Measurements from ENCODE around the gene NFATC1. TPM values are rescaled to one million over a fixed set of nuclear protein-coding genes. Genes with fewer than 3 reads are reported as not detected.
A peak's percentile ranks its signal among the peaks of the same experiment; 100 is the strongest.

The NFATC1 gene
- total RNA-seq, 1 donor from 2014 or later = 18.3 TPM

DNA sequence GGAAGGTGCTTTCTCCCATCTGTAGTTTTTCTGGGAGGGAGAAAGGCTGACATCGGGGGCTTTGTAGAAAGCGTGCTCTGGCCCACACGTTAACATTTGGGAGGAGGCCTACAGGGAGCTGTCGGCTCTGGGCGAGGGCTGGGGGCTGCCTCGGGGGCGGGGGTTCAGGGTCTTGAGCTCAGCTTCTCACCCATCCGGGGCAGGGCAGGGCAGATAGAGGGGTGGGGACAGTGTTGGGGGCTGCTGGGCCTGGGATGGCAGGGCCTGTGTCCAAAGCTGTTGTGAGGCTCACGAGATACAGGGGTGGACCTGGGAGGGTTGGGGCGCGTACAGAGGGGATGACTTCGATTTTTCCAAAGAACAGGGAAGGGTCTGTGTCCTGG, 27.0 kb downstream of the NFATC1 start:
- no peak overlapping the region for H3K27ac ChIP-seq (replicated peaks)
- no peaks in the 10 kb centered on the region for H3K9me3 ChIP-seq (replicated peaks)
- H3K27me3 ChIP-seq (ENCODE audit: low read depth) = no peaks in the 10 kb centered on the region
- no peak for DNase-seq
- TF ChIP-seq, protein P1, sequence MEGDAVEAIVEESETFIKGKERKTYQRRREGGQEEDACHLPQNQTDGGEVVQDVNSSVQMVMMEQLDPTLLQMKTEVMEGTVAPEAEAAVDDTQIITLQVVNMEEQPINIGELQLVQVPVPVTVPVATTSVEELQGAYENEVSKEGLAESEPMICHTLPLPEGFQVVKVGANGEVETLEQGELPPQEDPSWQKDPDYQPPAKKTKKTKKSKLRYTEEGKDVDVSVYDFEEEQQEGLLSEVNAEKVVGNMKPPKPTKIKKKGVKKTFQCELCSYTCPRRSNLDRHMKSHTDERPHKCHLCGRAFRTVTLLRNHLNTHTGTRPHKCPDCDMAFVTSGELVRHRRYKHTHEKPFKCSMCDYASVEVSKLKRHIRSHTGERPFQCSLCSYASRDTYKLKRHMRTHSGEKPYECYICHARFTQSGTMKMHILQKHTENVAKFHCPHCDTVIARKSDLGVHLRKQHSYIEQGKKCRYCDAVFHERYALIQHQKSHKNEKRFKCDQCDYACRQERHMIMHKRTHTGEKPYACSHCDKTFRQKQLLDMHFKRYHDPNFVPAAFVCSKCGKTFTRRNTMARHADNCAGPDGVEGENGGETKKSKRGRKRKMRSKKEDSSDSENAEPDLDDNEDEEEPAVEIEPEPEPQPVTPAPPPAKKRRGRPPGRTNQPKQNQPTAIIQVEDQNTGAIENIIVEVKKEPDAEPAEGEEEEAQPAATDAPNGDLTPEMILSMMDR (IDR thresholded peaks at IDR 0.05; ENCODE audit: borderline replicate concordance) = no peak
- H3K36me3 ChIP-seq = peaks cover 20% of the 10 kb centered on the region
- peaks cover 16% of the 10 kb centered on the region for H3K4me1 ChIP-seq
- H3K4me3 ChIP-seq = no peak overlapping the region
- intact Hi-C loops (cut with micrococcal nuclease) = no loop called here

- H3K27me3 ChIP-seq (ENCODE audit: low read depth) = no peaks in the 10 kb centered on the region
- H3K4me3 ChIP-seq = no peak overlapping the region
- TF ChIP-seq, protein P1 (IDR thresholded peaks at IDR 0.05; ENCODE audit: borderline replicate concordance) = no peak
- intact Hi-C loops (cut with micrococcal nuclease) = no loop called here
- no peaks in the 10 kb centered on the region for H3K9me3 ChIP-seq (replicated peaks)
- H3K36me3 ChIP-seq = peaks cover 20% of the 10 kb centered on the region
- H3K4me1 ChIP-seq = peaks cover 16% of the 10 kb centered on the region
- DNase-seq = no peak
- no peak overlapping the region for H3K27ac ChIP-seq (replicated peaks)
These were observed 27.7 kb downstream of the NFATC1 start for GRCh38 chr18:79423211-79424007.

DNA sequence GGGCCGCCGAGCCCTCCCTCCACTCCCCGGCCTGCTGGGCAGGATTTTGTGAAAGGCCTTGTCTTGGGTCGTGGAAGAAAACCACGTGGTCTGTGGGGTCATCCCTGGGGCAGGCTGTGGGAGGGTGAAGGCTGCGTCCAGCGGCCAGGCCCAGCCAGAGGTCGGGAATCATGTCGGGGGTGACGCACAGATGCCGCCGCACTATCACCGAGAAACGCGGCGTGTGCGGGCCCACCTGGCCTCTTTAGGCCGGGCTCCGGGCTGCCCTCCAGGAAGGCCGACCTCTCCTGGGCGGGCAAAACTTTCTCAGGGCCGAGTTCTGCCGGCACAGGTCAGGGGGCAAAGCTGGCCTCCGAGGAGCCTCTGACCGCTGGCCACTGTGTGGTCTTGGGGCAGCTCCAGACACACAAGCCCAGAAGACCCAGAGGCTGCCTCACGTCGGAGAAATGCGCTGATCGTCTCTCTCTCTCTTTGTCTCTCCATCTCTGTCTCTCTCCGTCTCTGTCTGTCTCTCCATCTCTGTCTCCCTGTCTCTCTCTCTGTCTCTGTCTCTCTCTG, 28.4 kb downstream of the NFATC1 start:
- no peak overlapping the region for H3K4me3 ChIP-seq
- peak; percentile 69 for DNase-seq
- intact Hi-C loops (cut with micrococcal nuclease) = no loop called here
- no peaks in the 10 kb centered on the region for H3K9me3 ChIP-seq (replicated peaks)
- no peaks in the 10 kb centered on the region for H3K27me3 ChIP-seq (ENCODE audit: low read depth)
- peak overlapping the region; percentile 28 for H3K27ac ChIP-seq (replicated peaks)
- H3K4me1 ChIP-seq = peaks cover 16% of the 10 kb centered on the region
- TF ChIP-seq, protein P1 (IDR thresholded peaks at IDR 0.05; ENCODE audit: borderline replicate concordance) = no peak
- peaks cover 20% of the 10 kb centered on the region for H3K36me3 ChIP-seq

DNA sequence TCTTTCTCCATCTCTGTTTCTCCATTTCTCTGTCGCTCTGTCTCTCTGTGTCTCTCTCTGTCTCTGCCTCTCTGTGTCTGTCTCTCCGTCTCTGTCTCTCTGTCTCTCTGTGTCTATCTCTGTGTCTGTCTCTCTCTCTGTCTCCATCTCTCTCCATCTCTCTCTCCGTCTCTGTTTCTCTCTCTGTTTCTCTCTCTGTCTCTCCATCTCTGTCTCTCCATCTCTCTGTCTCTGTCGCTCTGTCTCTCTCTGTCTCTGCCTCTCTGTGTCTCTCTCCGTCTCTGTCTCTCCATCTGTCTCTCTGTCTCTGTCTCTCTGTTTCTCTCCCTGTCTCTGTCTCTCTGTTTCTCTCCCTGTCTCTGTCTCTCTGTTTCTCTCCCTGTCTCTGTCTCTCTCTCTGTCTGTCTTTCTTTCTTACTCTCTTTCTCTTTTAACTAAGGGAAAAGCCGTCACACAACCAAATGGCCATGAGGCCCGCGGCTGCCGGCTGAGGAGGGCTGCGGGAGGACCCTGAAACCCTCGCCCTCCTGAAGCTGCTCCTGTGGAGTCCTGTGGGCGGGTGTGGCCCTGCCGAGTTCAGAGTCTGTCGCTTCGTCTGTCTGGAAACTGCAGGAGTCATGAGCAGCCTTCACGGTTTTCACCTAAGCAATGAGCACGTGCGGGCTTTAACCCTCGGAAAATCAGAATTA, 29.3 kb downstream of the NFATC1 start:
- no peak overlapping the region for H3K4me3 ChIP-seq
- no peaks in the 10 kb centered on the region for H3K27me3 ChIP-seq (ENCODE audit: low read depth)
- DNase-seq = no peak
- TF ChIP-seq, protein P1 (IDR thresholded peaks at IDR 0.05; ENCODE audit: borderline replicate concordance) = no peak
- no peaks in the 10 kb centered on the region for H3K9me3 ChIP-seq (replicated peaks)
- H3K27ac ChIP-seq (replicated peaks) = no peak overlapping the region
- peaks cover 16% of the 10 kb centered on the region for H3K4me1 ChIP-seq
- intact Hi-C loops (cut with micrococcal nuclease) = no loop called here
- H3K36me3 ChIP-seq = peaks cover 20% of the 10 kb centered on the region

- Histone ChIP-seq H3K9me3 (replicated peaks) (no peaks in the 10 kb centered on the region), H3K27me3 (ENCODE audit: low read depth) (no peaks in the 10 kb centered on the region), H3K4me1 (peaks cover 16% of the 10 kb centered on the region), H3K4me3 (no peak overlapping the region), H3K36me3 (peaks cover 19% of the 10 kb centered on the region), H3K27ac (replicated peaks) (no peak overlapping the region)
- TF ChIP-seq, protein P1 (IDR thresholded peaks at IDR 0.05; ENCODE audit: borderline replicate concordance) = no peak
- DNase-seq = no peak
- intact Hi-C loops (cut with micrococcal nuclease) = no loop called here
These were observed 29.8 kb downstream of the NFATC1 start for GRCh38 chr18:79425569-79425886.

All from left ventricle myocardium inferior (tissue), 1 donor.